Breast epithelium (tissue), 4 donors: ENCODE measurements around the gene SLC13A2. TPM values are rescaled to one million over a fixed set of nuclear protein-coding genes. Genes with fewer than 3 reads are reported as not detected.

Experiments
- DNase-seq, 2 donors: peaks; one replicate each; pipeline ENCODE4 v3.0.0-alpha.2; 2019; ENCODE audit warnings: low spot score in 2 of 2
- H3K27ac ChIP-seq, 2 donors: fragments of 200-600 bp; sonication (generic) in 1 of 2; one replicate each; pipeline ENCODE4 v1.5.1; 2016 to 2019; ENCODE audit warnings: mild to moderate bottlenecking in 1 of 2
- H3K27me3 ChIP-seq, 2 donors: fragments of 200-600 bp; sonication (generic) in 1 of 2; one replicate each; pipeline versions ENCODE4 v1.5.1 to v1.6.0; 2017 to 2019; ENCODE audit warnings: control low read depth in 1 of 2, mild to moderate bottlenecking in 1 of 2
- H3K36me3 ChIP-seq: fragments of 200-600 bp; one replicate; pipeline ENCODE4 v1.5.1; 2019
- H3K4me1 ChIP-seq, 2 donors: fragments of 200-600 bp; sonication (generic); one replicate each; pipeline ENCODE4 v1.5.1; 2016 to 2019; ENCODE audit warnings: control low read depth in 1 of 2
- H3K4me3 ChIP-seq, 3 donors: fragments of 200-600 bp; sonication (generic); 1 replicate in 2 of 3; 2 replicates in 1 of 3; pipeline ENCODE4 v1.5.1; 2016 to 2019; ENCODE audit warnings: mild to moderate bottlenecking in 3 of 3, moderate library complexity in 2 of 3
- H3K9me3 ChIP-seq, 2 donors: fragments of 200-600 bp; sonication (generic) in 1 of 2; one replicate each; pipeline ENCODE4 v1.5.1; 2016 to 2019; ENCODE audit warnings: control low read depth in 1 of 2
- CTCF ChIP-seq, 3 donors: fragments of 450-650 bp; IDR thresholded peaks; one replicate each; pipeline ENCODE4 v1.5.1; 2016 to 2017; ENCODE audit warnings: antibody characterized with exemption in 3 of 3, mild to moderate bottlenecking in 3 of 3, moderate library complexity in 3 of 3
- POLR2A ChIP-seq: fragments of 450-650 bp; IDR thresholded peaks from one replicate; pipeline ENCODE4 v1.6.1; 2016; ENCODE audit warnings: antibody characterized with exemption, mild to moderate bottlenecking, moderate library complexity
- POLR2AphosphoS5 ChIP-seq, 3 donors: sonication (generic); formaldehyde crosslinking; IDR thresholded peaks; one replicate each; pipeline ENCODE4 v1.6.1; 2017; ENCODE audit warnings: antibody characterized with exemption in 3 of 3
- intact Hi-C: fragments of 100-400 bp; cut with DNase I; formaldehyde crosslinking; loops from one replicate; pipeline ENCODE4 v1.15.1; 2023; ENCODE audit warnings: low total_unique reads
- total RNA-seq, 3 donors: library from RNA; depleted of rRNA; stranded (reverse); fragments of >200 nt; gene quantifications; one replicate each; pipeline ENCODE4 v1.1.0, GENCODE V29; 2016

SLC13A2 gene
- total RNA-seq, 3 donors from 2014 or later, result 0.66 to 4.0 TPM; not detected in 1

- no peak for TF ChIP-seq POLR2A
- TF ChIP-seq POLR2AphosphoS5 (IDR thresholded peaks at IDR 0.05), result no peak
- TF ChIP-seq CTCF (IDR thresholded peaks at IDR 0.05), result no peak
- Histone ChIP-seq H3K9me3 (no peaks in the 10 kb centered on the region), H3K36me3 (no peaks in the 10 kb centered on the region), H3K4me3 (no peak overlapping the region), H3K4me1 (no peaks in the 10 kb centered on the region), H3K27ac (no peak overlapping the region), H3K27me3 (no peaks in the 10 kb centered on the region)
- intact Hi-C loops, result no loop called here
- no peak for DNase-seq
Measured at GRCh38 chr17:28536532-28537218, 63.2 kb downstream of the SLC13A2 start.

- no peak for TF ChIP-seq POLR2A
- no peak for TF ChIP-seq CTCF (IDR thresholded peaks at IDR 0.05)
- TF ChIP-seq POLR2AphosphoS5 (IDR thresholded peaks at IDR 0.05), result no peak
- no peak for DNase-seq
Measured at GRCh38 chr17:28537219-28537610, 63.8 kb downstream of the SLC13A2 start.

GRCh38 chr17:28538296-28538895 is 65.0 kb downstream of the SLC13A2 start:
- no peaks in the 10 kb centered on the region for H3K27me3 ChIP-seq

More at GRCh38 chr17:28537219-28537610, 63.8 kb downstream of the SLC13A2 start:
- no peaks in the 10 kb centered on the region for H3K9me3 ChIP-seq
- H3K27me3 ChIP-seq, result no peaks in the 10 kb centered on the region
- no peak overlapping the region for H3K4me3 ChIP-seq
- intact Hi-C loops, result no loop called here
- H3K4me1 ChIP-seq, result no peaks in the 10 kb centered on the region
- H3K36me3 ChIP-seq, result no peaks in the 10 kb centered on the region
- no peak overlapping the region for H3K27ac ChIP-seq

GRCh38 chr17:28540231-28540630 is 66.8 kb downstream of the SLC13A2 start:
- no peaks in the 10 kb centered on the region for H3K36me3 ChIP-seq
- TF ChIP-seq POLR2A, result no peak
- no peak for TF ChIP-seq CTCF (IDR thresholded peaks at IDR 0.05)
- TF ChIP-seq POLR2AphosphoS5 (IDR thresholded peaks at IDR 0.05), result no peak
- H3K27me3 ChIP-seq, result no peaks in the 10 kb centered on the region
- H3K4me1 ChIP-seq, result no peaks in the 10 kb centered on the region
- no peak overlapping the region for H3K4me3 ChIP-seq
- DNase-seq, result no peak
- no peak overlapping the region for H3K27ac ChIP-seq
- H3K9me3 ChIP-seq, result no peaks in the 10 kb centered on the region
- intact Hi-C loops, result no loop called here

More at GRCh38 chr17:28538296-28538895, 65.0 kb downstream of the SLC13A2 start:
- Histone ChIP-seq H3K36me3 (no peaks in the 10 kb centered on the region), H3K9me3 (no peaks in the 10 kb centered on the region), H3K4me1 (no peaks in the 10 kb centered on the region), H3K27ac (no peak overlapping the region), H3K4me3 (no peak overlapping the region)
- intact Hi-C loops, result no loop called here
- TF ChIP-seq POLR2A (no peak), POLR2AphosphoS5 (IDR thresholded peaks at IDR 0.05) (no peak), CTCF (IDR thresholded peaks at IDR 0.05) (no peak)
- no peak for DNase-seq

- H3K4me3 ChIP-seq, result no peak overlapping the region
- no peak overlapping the region for H3K27ac ChIP-seq
- DNase-seq, result no peak
- H3K27me3 ChIP-seq, result no peaks in the 10 kb centered on the region
- H3K9me3 ChIP-seq, result no peaks in the 10 kb centered on the region
- TF ChIP-seq POLR2A, result no peak
- H3K4me1 ChIP-seq, result no peaks in the 10 kb centered on the region
- H3K36me3 ChIP-seq, result no peaks in the 10 kb centered on the region
- intact Hi-C loops, result no loop called here
Measured at GRCh38 chr17:28541439-28541838, 68.0 kb downstream of the SLC13A2 start.
